Heart right ventricle (tissue), 16 donors: ENCODE data around the gene PAFAH1B1. TPM values are rescaled to one million over a fixed set of nuclear protein-coding genes. Genes with fewer than 3 reads are reported as not detected.
"Not testable (repeated sequence)": the region's sequence is repeated elsewhere in the genome, so short reads cannot be mapped to it uniquely, and the experiment has no call there.

Experiments
- ATAC-seq, 8 donors: fragments of 200-7000 bp; cut with Tn5 transposase; one replicate each; pipeline ENCODE4 v1.9.1; 2020; ENCODE audit warnings: mild to moderate bottlenecking in 8 of 8, moderate library complexity in 8 of 8, moderate number of reproducible peaks in 1 of 8
- DNase-seq, 2 donors: peaks; one replicate each; pipeline ENCODE4 v3.0.0-alpha.2; 2020
- H3K27ac ChIP-seq, 10 donors: fragments of 200-600 bp; sonication (generic) in 2 of 10; one replicate each; pipeline versions ENCODE4 v1.5.0 to v1.8.0; 2020 to 2022; ENCODE audit warnings: mild to moderate bottlenecking in 3 of 10
- H3K27me3 ChIP-seq, 7 donors: fragments of 200-600 bp; one replicate each; pipeline ENCODE4 v1.8.0; 2021 to 2022; ENCODE audit warnings: mild to moderate bottlenecking in 2 of 7
- H3K36me3 ChIP-seq, 9 donors: fragments of 200-600 bp; sonication (generic) in 1 of 9; one replicate each; pipeline versions ENCODE4 v1.5.0 to v1.8.0; 2020 to 2022; ENCODE audit warnings: mild to moderate bottlenecking in 2 of 9
- H3K4me1 ChIP-seq, 9 donors: fragments of 200-600 bp; sonication (generic) in 1 of 9; one replicate each; pipeline versions ENCODE4 v1.5.0 to v1.8.0; 2020 to 2022; ENCODE audit warnings: mild to moderate bottlenecking in 4 of 9
- H3K4me3 ChIP-seq, 10 donors: fragments of 200-600 bp; sonication (generic) in 2 of 10; one replicate each; pipeline versions ENCODE4 v1.5.0 to v1.8.0; 2020 to 2022; ENCODE audit warnings: mild to moderate bottlenecking in 7 of 10, moderate library complexity in 2 of 10
- H3K9me3 ChIP-seq, 11 donors: fragments of 200-600 bp in 10 of 11; sonication (generic) in 2 of 11; one replicate each; pipeline versions ENCODE4 v1.5.0 to v1.8.0; 2013 to 2022; ENCODE audit warnings: mild to moderate bottlenecking in 2 of 11, control low read depth in 1 of 11, moderate library complexity in 1 of 11
- CTCF ChIP-seq, 9 donors: fragments of 200-600 bp; sonication (generic) in 2 of 9; IDR thresholded peaks; one replicate each; pipeline versions ENCODE4 v1.5.0 to v1.8.0; 2021 to 2022; ENCODE audit warnings: antibody characterized with exemption in 9 of 9, mild to moderate bottlenecking in 5 of 9, moderate library complexity in 1 of 9
- WGBS, 2 donors: extraction: QIAGEN DNeasy Blood & Tissue Kit; methylation state at CpG; one replicate each; pipeline ENCODE4 v1.1.7; 2013; ENCODE audit warnings: inconsistent platforms in 1 of 2; 5-methylcytosine and 5-hydroxymethylcytosine counted together
- intact Hi-C, 10 donors: fragments of 100-400 bp; cut with DNase I; formaldehyde crosslinking; loops; one replicate each; pipeline versions ENCODE4 v1.11.1 to v1.14.2; 2022
- polyA plus RNA-seq, 2 donors: library from polyadenylated mRNA; stranded (reverse); fragments of 200-250 nt; gene quantifications; one replicate each; pipeline ENCODE4 v1.2.3, GENCODE V29; 2013
- total RNA-seq, 10 donors: library from RNA; stranded (reverse); fragmentation: NEBNext Ultra II Directional in 3 of 10; extraction: Animal tissue kit (Norgen Biotek cat#: 25700) in 3 of 10; gene quantifications; one replicate each; pipeline versions ENCODE4 v1.2.1 to v1.2.4, GENCODE V29; 2021 to 2023
- donor health status: Arrhythmogenic right ventricular cardiomyopathy.
- donor health status: ischemic (EF 13 %, LVEDD 7.1; RV severe dilation, severe dysfunction).
- donor health status: healthy with polysubstance abuse.
- donor health status: DM: no; HTN: yes; CAD: no.
- donor health status: DM: no; HTN: no; CAD: no.
- donor health status: ischemic (EF 25% LVEDD 6.9; RV normal size, moderate dysfunction).
- donor health status: ischemic (EF 25% LVEDD 5.7; RV mildly dilated, moderate dysfunction).
- donor health status: healthy.
- donor health status: DM: yes; HTN: yes; CAD: no.
- donor health status: Ischemic cardiomyopathy.
- donor health status: ischemic (EF 35%, LVEDD 5.7; RV mildly dilated, moderate dysfunction).
- donor health status: nonischemic (EF 11% LVEDD 7.7; RV severe dilation, severe dysfunction).
- donor health status: DM: yes; HTN: yes; CAD: no.
- donor health status: PGD.
- donor health status: ischemic (EF 29% LVEDD 5.4; RV normal size, mild dysfunction).
- donor health status: nonischemic (EF 23%, LVEDD 6.1; RV moderate dilation, normal function).

The PAFAH1B1 gene
- total and polyA plus RNA-seq, 12 donors = 39.3 to 155 (median 130) TPM

- no peaks in the 10 kb centered on the region for H3K27me3 ChIP-seq
- peaks cover 8 to 100% (median 84%) of the 10 kb centered on the region in 9 donors for H3K36me3 ChIP-seq
- ATAC-seq (no peak), DNase-seq (no peak)
- H3K4me3 ChIP-seq = no peak overlapping the region
- no peak for TF ChIP-seq CTCF (IDR thresholded peaks at IDR 0.05)
- intact Hi-C loops = no loop called here
- peaks cover 0 to 6% (median 0%) of the 10 kb centered on the region in 9 donors for H3K4me1 ChIP-seq
- WGBS, 2 donors = 91 to 97% methylated on average over 28 of the region's 28 CpGs
- no peaks in the 10 kb centered on the region for H3K9me3 ChIP-seq
- H3K27ac ChIP-seq = no peak overlapping the region
Measured at GRCh38 chr17:2695243-2695960, 101.9 kb downstream of the PAFAH1B1 start.

DNA sequence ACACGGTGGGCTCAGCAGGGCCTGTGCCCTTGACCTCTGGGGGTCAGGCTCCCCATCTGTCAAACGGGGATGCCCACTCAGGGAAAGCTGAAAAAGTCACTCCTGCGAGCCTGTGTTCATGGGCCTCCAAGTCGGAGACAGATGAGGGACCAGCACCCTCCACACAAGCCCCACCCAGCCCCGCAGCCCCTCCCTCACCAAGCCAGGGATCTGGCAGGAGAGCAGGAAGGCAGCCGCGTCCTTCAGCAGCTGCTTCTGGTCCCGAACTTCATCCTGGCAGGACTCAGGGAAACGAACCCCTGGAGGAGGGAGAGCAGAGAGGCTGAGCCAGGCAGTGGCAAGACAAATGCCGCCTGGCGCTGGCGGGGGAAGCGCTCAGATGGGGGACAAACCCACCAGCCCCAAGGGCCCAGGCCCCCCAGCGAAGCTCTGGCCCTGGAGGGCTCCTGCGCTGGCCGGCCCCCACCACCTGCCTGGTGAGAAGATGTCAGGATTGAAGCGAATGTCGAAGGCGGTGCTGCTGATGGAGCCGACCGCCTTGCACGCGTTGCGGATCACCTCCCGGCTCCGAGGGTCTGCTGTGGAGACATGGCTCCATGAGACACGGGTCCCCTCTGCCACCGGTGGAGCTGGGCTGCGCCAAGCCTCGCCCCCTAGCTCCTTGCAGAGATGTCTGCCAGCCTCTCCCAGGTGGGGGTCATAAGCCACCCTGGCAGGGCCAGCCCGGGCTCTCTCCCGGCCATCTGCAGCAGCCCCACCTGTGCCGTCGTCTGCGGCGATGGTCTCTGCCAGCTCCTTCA is 102.7 kb downstream of the PAFAH1B1 start:
- no peaks in the 10 kb centered on the region for H3K9me3 ChIP-seq
- ATAC-seq (no peak), DNase-seq (no peak)
- H3K4me3 ChIP-seq = no peak overlapping the region
- TF ChIP-seq CTCF (IDR thresholded peaks at IDR 0.05) = no peak
- peaks cover 8 to 100% (median 84%) of the 10 kb centered on the region in 9 donors for H3K36me3 ChIP-seq
- 85 to 86% methylated on average over 36 of the region's 36 CpGs for WGBS, 2 donors
- no peaks in the 10 kb centered on the region for H3K4me1 ChIP-seq
- intact Hi-C loops = no loop called here
- H3K27ac ChIP-seq = no peak overlapping the region
- no peaks in the 10 kb centered on the region for H3K27me3 ChIP-seq

DNA sequence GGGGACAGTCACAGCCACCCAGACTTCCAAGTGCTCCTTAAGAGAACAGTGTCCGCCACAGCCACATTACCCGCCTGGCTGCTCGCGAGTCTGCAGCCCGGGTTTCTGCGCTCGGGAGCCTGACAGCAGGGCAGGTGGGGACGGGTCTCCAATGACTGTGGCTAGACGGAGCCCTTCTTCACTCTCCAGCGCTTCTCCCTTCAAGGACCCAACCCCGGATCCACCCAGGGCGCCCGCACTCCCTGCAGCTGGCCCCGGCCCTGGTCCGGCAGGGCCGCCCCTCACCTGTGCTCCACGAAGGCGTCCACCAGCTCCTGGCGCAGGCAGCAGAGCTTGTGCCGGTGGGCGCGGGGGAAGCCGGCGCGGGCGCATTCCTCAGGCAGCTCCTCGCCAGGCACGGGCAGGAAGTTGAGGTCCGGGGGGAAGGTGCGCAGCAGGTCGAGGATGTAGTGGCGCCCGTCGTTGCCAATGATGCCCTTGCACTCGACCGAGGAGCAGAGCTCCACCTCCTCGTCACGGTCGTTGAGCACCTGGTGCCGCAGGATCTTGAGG is 104.2 kb downstream of the PAFAH1B1 start:
- no peak for DNase-seq

DNA sequence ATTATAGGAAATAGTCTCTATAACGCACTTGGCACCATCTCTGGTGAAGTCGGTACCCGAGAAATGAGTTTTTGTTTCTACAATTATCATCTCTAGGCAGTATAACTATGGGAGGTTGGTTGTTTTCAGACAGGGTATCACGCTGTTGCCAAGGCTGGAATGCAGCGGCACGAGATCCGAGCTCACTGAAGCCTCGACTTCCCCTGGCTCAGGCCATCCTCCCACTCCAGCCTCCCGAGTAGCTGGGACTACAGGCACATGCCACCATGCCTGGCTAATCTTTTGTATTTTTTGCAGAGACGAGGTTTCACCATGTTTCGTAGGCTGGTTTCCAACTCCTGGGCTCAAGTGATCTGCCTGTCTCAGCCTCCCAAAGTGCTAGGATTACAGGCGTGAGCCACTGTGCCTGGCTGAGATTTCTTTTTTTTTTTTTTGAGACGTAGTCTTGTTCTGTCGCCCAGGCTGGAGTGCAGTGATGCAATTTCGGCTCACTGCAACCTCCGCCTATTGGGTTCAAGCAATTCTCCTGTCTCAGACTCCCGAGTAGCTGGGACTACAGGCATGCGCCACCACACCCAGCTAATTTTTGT is 105.9 kb downstream of the PAFAH1B1 start:
- DNase-seq, H3K4me3 ChIP-seq, H3K27me3 ChIP-seq, H3K9me3 ChIP-seq, H3K4me1 ChIP-seq, intact Hi-C loops, H3K27ac ChIP-seq, ATAC-seq: not testable (repeated sequence)
- 83% methylated on average over 18 of the region's 18 CpGs for whole genome bisulfite sequencing, 2 donors
- peaks cover 10 to 100% (median 83%) of the 10 kb centered on the region in 9 donors for H3K36me3 ChIP-seq

More for the DNA sequence above, 104.2 kb downstream of the PAFAH1B1 start:
- H3K27ac ChIP-seq = no peak overlapping the region
- H3K9me3 ChIP-seq = no peaks in the 10 kb centered on the region
- no peaks in the 10 kb centered on the region for H3K4me1 ChIP-seq
- 96 to 97% methylated on average over 38 to 40 of the region's 40 CpGs for WGBS, 2 donors
- H3K36me3 ChIP-seq = peaks cover 10 to 100% (median 87%) of the 10 kb centered on the region in 9 donors
- intact Hi-C loops = no loop called here
- H3K27me3 ChIP-seq = no peaks in the 10 kb centered on the region
- no peak overlapping the region for H3K4me3 ChIP-seq
- no peak for ATAC-seq
- no peak for TF ChIP-seq CTCF (IDR thresholded peaks at IDR 0.05)
